Liver (tissue), 3 donors: ENCODE measurements around the gene PWWP2A.

Source experiments
- EGR1 ChIP-seq, 2 donors: IDR thresholded peaks; 2 replicates each; pipeline ENCODE4 v1.6.1; 2016 to 2018; ENCODE audit warnings: antibody characterized with exemption in 2 of 2, low read depth in 2 of 2
- GABPA ChIP-seq, 2 donors: IDR thresholded peaks in 1 of 2; conservative IDR thresholded peaks in 1 of 2; 2 replicates each; pipeline ENCODE4 v1.6.1; 2016; ENCODE audit warnings: antibody characterized with exemption in 2 of 2, mild to moderate bottlenecking in 1 of 2, moderate library complexity in 1 of 2
- HNF4A ChIP-seq, 2 donors: conservative IDR thresholded peaks; 2 replicates each; pipeline ENCODE4 v1.6.1; 2016; ENCODE audit warnings: antibody characterized with exemption in 2 of 2, mild to moderate bottlenecking in 2 of 2
- HNF4G ChIP-seq: IDR thresholded peaks from 2 replicates; pipeline ENCODE4 v1.6.1; 2016; ENCODE audit warnings: antibody characterized with exemption
- JUND ChIP-seq, 2 donors: IDR thresholded peaks; 2 replicates each; pipeline ENCODE4 v1.6.1; 2016; ENCODE audit warnings: antibody characterized with exemption in 2 of 2
- NR2F2 ChIP-seq: IDR thresholded peaks from 2 replicates; pipeline ENCODE4 v1.6.1; 2016; ENCODE audit warnings: antibody characterized with exemption
- RAD21 ChIP-seq, 2 donors: IDR thresholded peaks; 2 replicates each; pipeline ENCODE4 v1.6.1; 2016; ENCODE audit warnings: antibody characterized with exemption in 2 of 2, mild to moderate bottlenecking in 2 of 2
- TAF1 ChIP-seq: conservative IDR thresholded peaks from 2 replicates; pipeline ENCODE4 v1.6.1; 2016; ENCODE audit warnings: antibody characterized with exemption, mild to moderate bottlenecking
- TF ChIP-seq, protein P1 (sequence below): fragments of 150-350 bp; IDR thresholded peaks from 2 replicates; pipeline ENCODE4 v1.5.1; 2017; ENCODE audit warnings: improper control_type of control experiment, low read depth, low read length; ENCODE audit not compliant: missing input control
- TF ChIP-seq, protein P2 (sequence below): IDR thresholded peaks from 2 replicates; pipeline ENCODE4 v1.6.1; 2016; ENCODE audit warnings: antibody characterized with exemption
- TF ChIP-seq, protein P3 (sequence below): IDR thresholded peaks from 2 replicates; pipeline ENCODE4 v1.6.1; 2016; ENCODE audit warnings: antibody characterized with exemption, mild to moderate bottlenecking
- TF ChIP-seq, protein P4 (sequence below): IDR thresholded peaks from 2 replicates; pipeline ENCODE4 v1.6.1; 2016; ENCODE audit warnings: antibody characterized with exemption
- donor health status: healthy.
- donor health status: healthy.

DNA sequence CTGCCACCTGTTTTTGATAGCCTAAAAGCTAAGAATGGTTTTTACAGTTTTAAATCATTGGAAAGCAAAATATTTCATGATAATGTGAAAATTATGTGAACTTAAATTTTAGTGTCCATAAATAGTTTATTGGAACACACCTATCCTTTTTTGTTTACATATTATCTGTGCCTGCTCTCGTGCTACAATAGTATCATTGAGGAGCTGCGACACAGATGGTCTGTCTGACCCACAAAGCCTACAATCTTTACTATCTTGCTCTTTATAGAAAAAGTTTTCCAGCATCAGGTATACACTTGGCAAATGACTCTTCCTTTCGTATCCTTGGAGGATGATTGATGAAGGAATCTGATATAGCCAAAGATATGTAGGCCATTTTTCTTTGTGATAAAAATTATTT lies 70.2 kb downstream of the PWWP2A start:
- TF ChIP-seq, protein P1, sequence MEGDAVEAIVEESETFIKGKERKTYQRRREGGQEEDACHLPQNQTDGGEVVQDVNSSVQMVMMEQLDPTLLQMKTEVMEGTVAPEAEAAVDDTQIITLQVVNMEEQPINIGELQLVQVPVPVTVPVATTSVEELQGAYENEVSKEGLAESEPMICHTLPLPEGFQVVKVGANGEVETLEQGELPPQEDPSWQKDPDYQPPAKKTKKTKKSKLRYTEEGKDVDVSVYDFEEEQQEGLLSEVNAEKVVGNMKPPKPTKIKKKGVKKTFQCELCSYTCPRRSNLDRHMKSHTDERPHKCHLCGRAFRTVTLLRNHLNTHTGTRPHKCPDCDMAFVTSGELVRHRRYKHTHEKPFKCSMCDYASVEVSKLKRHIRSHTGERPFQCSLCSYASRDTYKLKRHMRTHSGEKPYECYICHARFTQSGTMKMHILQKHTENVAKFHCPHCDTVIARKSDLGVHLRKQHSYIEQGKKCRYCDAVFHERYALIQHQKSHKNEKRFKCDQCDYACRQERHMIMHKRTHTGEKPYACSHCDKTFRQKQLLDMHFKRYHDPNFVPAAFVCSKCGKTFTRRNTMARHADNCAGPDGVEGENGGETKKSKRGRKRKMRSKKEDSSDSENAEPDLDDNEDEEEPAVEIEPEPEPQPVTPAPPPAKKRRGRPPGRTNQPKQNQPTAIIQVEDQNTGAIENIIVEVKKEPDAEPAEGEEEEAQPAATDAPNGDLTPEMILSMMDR, result no peak
- TF ChIP-seq GABPA (IDR thresholded peaks at IDR 0.05 in 1 of 2, conservative IDR thresholded peaks at IDR 0.05 in 1 of 2) (no peak), TAF1 (no peak), HNF4A (conservative IDR thresholded peaks at IDR 0.05) (no peak), NR2F2 (no peak), JUND (IDR thresholded peaks at IDR 0.05) (no peak), EGR1 (IDR thresholded peaks at IDR 0.05; ENCODE audit: low read depth in 2 of 2) (no peak), HNF4G (no peak), RAD21 (IDR thresholded peaks at IDR 0.05) (no peak)
- TF ChIP-seq, protein P2, sequence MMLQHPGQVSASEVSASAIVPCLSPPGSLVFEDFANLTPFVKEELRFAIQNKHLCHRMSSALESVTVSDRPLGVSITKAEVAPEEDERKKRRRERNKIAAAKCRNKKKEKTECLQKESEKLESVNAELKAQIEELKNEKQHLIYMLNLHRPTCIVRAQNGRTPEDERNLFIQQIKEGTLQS, result no peak
- TF ChIP-seq, protein P3, sequence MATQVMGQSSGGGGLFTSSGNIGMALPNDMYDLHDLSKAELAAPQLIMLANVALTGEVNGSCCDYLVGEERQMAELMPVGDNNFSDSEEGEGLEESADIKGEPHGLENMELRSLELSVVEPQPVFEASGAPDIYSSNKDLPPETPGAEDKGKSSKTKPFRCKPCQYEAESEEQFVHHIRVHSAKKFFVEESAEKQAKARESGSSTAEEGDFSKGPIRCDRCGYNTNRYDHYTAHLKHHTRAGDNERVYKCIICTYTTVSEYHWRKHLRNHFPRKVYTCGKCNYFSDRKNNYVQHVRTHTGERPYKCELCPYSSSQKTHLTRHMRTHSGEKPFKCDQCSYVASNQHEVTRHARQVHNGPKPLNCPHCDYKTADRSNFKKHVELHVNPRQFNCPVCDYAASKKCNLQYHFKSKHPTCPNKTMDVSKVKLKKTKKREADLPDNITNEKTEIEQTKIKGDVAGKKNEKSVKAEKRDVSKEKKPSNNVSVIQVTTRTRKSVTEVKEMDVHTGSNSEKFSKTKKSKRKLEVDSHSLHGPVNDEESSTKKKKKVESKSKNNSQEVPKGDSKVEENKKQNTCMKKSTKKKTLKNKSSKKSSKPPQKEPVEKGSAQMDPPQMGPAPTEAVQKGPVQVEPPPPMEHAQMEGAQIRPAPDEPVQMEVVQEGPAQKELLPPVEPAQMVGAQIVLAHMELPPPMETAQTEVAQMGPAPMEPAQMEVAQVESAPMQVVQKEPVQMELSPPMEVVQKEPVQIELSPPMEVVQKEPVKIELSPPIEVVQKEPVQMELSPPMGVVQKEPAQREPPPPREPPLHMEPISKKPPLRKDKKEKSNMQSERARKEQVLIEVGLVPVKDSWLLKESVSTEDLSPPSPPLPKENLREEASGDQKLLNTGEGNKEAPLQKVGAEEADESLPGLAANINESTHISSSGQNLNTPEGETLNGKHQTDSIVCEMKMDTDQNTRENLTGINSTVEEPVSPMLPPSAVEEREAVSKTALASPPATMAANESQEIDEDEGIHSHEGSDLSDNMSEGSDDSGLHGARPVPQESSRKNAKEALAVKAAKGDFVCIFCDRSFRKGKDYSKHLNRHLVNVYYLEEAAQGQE, result no peak
- TF ChIP-seq, protein P4, sequence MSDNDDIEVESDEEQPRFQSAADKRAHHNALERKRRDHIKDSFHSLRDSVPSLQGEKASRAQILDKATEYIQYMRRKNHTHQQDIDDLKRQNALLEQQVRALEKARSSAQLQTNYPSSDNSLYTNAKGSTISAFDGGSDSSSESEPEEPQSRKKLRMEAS, result no peak
